ENCODE measurements around the gene THPO. TPM values are rescaled to one million over a fixed set of nuclear protein-coding genes. Genes with fewer than 3 reads are reported as not detected.

The THPO gene
- not detected in 5 replicates for total RNA-seq (2022; extraction: Qiagen RNA extraction; ENCODE audit: low read depth)

DNA sequence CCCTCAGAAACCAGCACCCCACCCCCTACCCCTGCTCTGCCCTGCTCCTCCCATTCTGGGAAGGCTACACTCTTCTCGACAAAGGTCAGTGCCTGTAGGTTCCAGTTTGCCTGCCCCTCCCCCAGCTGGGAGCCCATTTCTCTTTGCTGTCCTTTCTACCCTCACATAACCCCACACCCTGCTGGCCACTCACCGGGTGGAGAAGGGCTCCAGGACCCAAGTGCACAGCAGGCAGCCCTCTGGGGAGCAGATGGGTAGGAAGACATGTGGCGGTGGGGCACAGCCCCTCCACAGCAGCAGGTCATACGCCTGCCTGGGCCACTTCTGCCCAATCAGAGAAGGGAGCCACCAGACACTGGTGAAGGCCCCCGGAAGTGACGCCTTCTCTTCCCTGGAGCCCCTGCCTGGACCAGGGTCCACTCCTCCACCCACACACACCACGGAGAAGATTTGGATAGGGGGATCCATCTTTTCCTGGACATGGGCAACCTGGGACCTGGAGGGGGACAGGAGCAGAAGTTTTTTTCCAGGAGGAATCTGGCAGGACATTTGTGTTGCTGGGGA lies at the start of gene THPO:
Gene THPO (minus strand): TSS at position 326 of the 564 bp plus-strand sequence. CDS start 1,948 bp downstream, outside the sequence.

DNA sequence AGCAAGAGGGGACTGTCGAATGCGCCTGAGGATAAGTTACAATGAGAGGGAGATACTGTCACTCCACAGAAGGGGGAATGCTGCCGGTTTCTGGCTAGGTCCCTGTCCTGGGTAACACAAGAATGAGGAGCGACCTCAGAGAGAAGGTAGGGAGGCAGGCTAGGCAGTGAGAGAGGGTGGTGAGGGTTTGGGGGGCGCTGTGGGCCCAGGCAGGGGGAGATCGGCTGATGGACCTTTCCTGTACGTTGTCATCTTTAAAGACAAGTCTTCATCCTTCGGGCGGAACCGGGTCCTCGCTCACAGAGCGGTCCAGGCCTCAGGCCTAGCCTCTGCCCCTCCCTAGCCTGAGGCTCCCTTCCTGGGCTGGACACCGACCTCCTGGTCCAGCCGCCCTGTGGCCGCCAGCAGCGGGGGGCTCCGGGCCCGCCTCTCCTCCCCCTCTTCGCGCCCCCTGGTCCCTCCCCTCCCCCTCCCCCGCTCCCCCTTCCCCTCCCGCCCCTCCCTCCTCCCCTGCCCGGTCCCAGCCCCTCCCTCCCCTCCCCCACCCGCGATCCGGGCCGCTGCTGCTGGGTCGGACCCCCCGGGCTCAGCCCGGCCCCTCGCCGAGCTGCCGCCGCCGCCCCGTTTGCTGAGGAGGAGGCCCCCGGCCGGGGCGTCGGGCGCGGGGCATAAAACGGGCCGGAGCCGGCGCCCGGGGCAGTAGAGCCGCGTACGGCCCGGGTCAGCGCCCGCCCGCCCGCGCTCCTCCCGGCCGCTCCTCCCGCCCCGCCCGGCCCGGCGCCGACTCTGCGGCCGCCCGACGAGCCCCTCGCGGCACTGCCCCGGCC lies 1.6 kb upstream of the THPO start, which contains the start of gene CHRD:
Gene CHRD (plus strand): TSS at position 697 of the 827 bp plus-strand sequence. CDS start 265 bp downstream, outside the sequence.

DNA sequence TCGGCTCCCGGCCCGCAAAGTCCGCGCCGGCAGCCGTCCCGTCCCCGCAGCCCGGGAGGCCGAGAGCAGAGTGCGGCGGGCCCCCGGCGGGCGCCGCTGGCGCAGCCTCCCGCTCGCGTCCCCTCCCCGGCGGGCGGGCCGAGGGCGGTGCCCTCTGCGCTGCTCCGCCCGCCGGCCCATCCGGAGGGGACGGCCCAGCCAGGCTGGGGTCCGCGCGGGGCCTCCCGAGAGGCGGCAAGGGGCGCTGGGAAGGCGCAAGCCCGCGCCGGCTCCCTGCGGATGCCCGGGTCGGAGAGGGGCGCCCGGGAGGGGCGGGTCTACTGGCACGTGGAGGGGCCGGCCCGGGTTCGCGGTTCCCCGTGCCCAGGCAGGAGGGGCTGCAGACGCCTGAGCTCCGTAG lies 16.5 kb downstream of the THPO start, which contains the start of the genes CLCN2 and POLR2H:
Gene CLCN2 (minus strand): TSS at position 74 of the 400 bp plus-strand sequence. CDS start 126 bp downstream, outside the sequence.
Gene POLR2H (plus strand): TSS at position 179 of the 400 bp plus-strand sequence. CDS start 1,783 bp downstream, outside the sequence.

DNA sequence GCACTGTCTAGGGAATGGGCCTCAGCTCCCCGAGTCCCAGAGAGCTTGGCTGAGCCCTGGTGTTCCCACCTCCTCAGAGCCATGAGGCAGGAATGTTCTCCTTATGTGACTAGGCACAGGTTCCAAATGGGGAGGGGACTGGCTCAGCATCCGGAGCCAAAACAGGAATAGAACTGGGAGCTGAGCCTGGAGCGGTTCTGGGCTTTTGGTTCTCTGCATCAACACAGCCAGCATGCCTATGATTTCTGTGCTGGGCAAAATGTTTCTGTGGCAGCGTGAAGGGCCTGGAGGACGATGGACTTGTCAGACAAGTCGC lies 40.6 kb downstream of the THPO start, which contains the start of gene FAM131A:
Gene FAM131A (plus strand): TSS at position 202 of the 316 bp plus-strand sequence. CDS start 31 bp downstream, at position 233.

Other genes starting within 250 kb of the THPO start
- gene EIF2B5, start 242.8 kb downstream of the THPO start, total RNA-seq (2022; extraction: Qiagen RNA extraction; ENCODE audit: low read depth): 25.0 to 31.5 TPM (median 29.3 TPM) in 5 replicates
- gene DVL3, start 222.8 kb downstream of the THPO start, total RNA-seq (2022; extraction: Qiagen RNA extraction; ENCODE audit: low read depth): 14.9 to 30.4 TPM (median 26.5 TPM) in 5 replicates
- 286 to 326 TPM (median 314 TPM) in 5 replicates for gene AP2M1, start 203.4 kb downstream of the THPO start, total RNA-seq (2022; extraction: Qiagen RNA extraction; ENCODE audit: low read depth)
- 25.4 to 36.5 TPM (median 34.8 TPM) in 5 replicates for gene ABCF3, start 192.0 kb downstream of the THPO start, total RNA-seq (2022; extraction: Qiagen RNA extraction; ENCODE audit: low read depth)
- gene VWA5B2, start 148.6 kb downstream of the THPO start, total RNA-seq (2022; extraction: Qiagen RNA extraction; ENCODE audit: low read depth): 0.29 to 0.46 TPM (median 0.38 TPM) in 5 replicates
- 48.9 to 83.2 TPM (median 72.9 TPM) in 5 replicates for gene ALG3, start 129.2 kb downstream of the THPO start, total RNA-seq (2022; extraction: Qiagen RNA extraction; ENCODE audit: low read depth)
- gene EEF1AKMT4, start 128.5 kb downstream of the THPO start, total RNA-seq (2022; extraction: Qiagen RNA extraction; ENCODE audit: low read depth): 8.0 to 13.2 TPM (median 11.0 TPM) in 5 replicates
- 0.60 to 2.0 TPM (median 1.3 TPM) in 5 replicates for gene CAMK2N2, start 116.7 kb downstream of the THPO start, total RNA-seq (2022; extraction: Qiagen RNA extraction; ENCODE audit: low read depth)
- not detected in 5 replicates for gene ECE2, start 102.2 kb downstream of the THPO start, total RNA-seq (2022; extraction: Qiagen RNA extraction; ENCODE audit: low read depth)
- gene PSMD2, start 79.0 kb downstream of the THPO start, total RNA-seq (2022; extraction: Qiagen RNA extraction; ENCODE audit: low read depth): 294 to 424 TPM (median 309 TPM) in 5 replicates
- 221 to 295 TPM (median 267 TPM) in 5 replicates for gene EIF4G1, start 63.6 kb downstream of the THPO start, total RNA-seq (2022; extraction: Qiagen RNA extraction; ENCODE audit: low read depth)
- gene FAM131A, start 40.6 kb downstream of the THPO start, total RNA-seq (2022; extraction: Qiagen RNA extraction; ENCODE audit: low read depth): 6.8 to 11.7 TPM (median 9.9 TPM) in 5 replicates
- gene CLCN2, start 16.6 kb downstream of the THPO start, total RNA-seq (2022; extraction: Qiagen RNA extraction; ENCODE audit: low read depth): 4.0 to 6.1 TPM (median 5.5 TPM) in 5 replicates
- 69.5 to 82.7 TPM (median 77.4 TPM) in 5 replicates for gene POLR2H, start 16.5 kb downstream of the THPO start, total RNA-seq (2022; extraction: Qiagen RNA extraction; ENCODE audit: low read depth)
- 0.07 to 0.42 TPM (median 0.15 TPM) in 5 replicates for gene CHRD, start 1.8 kb upstream of the THPO start, total RNA-seq (2022; extraction: Qiagen RNA extraction; ENCODE audit: low read depth)
- 0.23 to 0.70 TPM (median 0.27 TPM) in 5 replicates for gene EPHB3, start 183.6 kb upstream of the THPO start, total RNA-seq (2022; extraction: Qiagen RNA extraction; ENCODE audit: low read depth)